ENCODE data around the gene TBC1D9.

DNA sequence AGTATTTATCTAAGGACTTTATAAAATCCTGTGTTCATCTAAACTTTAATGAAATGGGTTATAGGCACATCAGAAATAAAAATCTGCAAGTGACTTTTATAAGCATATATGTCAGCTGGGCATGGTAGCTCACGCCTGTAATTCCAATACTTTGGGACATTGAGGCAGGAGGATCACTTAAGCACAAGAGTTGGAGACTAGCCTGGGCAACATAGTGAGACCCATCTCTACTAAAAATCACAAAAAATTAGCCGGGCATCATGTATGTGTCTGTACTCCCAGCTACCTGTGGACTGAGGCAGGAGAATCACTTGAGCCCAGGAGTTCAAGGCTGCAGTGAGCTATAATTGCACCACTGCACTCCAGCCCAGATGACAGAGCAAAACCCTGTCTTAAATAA lies 20.9 kb downstream of the TBC1D9 start:
- TF ChIP-seq, protein P1, sequence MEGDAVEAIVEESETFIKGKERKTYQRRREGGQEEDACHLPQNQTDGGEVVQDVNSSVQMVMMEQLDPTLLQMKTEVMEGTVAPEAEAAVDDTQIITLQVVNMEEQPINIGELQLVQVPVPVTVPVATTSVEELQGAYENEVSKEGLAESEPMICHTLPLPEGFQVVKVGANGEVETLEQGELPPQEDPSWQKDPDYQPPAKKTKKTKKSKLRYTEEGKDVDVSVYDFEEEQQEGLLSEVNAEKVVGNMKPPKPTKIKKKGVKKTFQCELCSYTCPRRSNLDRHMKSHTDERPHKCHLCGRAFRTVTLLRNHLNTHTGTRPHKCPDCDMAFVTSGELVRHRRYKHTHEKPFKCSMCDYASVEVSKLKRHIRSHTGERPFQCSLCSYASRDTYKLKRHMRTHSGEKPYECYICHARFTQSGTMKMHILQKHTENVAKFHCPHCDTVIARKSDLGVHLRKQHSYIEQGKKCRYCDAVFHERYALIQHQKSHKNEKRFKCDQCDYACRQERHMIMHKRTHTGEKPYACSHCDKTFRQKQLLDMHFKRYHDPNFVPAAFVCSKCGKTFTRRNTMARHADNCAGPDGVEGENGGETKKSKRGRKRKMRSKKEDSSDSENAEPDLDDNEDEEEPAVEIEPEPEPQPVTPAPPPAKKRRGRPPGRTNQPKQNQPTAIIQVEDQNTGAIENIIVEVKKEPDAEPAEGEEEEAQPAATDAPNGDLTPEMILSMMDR (IDR thresholded peaks at IDR 0.05): no peak
- no peak for TF ChIP-seq POLR2AphosphoS5 (IDR thresholded peaks at IDR 0.05)

Measured in prostate gland (tissue), 2 donors.